ENCODE data around the gene NME7.

The NME7 gene

GRCh38 chr1:169103480-169103893, 264.1 kb downstream of the NME7 start:
- DNase-seq: no peak

DNA sequence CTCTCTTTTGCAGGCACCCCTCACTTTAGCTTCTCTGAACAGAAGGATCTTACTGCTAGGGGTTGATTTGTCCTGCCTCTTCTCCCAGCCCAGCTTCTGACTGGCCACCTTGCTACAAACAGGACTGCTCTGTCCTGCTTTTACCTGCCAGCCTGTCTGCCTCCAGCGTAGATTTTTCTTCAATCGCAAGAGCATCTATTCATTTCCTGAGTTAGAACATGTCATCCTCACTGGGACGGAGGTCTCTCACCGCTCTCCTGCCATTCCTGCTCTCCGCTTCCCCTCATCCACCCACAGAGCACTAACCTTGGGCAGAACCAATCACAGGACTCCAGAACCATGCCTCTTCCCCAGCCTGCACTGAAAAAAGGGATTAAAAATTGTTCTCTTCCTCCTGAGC, 264.6 kb downstream of the NME7 start:
- no peak for DNase-seq

DNA sequence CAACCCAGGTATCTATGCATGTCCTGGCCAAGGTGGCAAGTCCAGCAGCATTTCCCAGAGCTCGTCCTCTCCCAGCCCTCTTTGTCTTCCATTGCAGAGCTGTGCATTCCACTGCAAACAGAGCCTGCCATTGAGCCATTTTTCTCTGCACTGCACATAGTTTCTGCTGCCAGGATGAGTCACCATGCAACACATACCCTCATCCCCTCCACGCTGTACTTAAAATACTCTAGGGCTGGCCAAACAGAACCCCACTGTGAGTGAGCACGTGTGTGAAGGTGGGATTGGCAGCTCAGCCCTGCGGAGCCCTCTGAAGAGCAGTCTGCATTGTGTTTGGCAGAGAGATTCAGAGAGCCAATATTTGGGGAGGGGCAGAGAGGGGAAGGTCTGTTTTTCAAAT, 265.0 kb downstream of the NME7 start:
- DNase-seq: peak; percentile 10

DNA sequence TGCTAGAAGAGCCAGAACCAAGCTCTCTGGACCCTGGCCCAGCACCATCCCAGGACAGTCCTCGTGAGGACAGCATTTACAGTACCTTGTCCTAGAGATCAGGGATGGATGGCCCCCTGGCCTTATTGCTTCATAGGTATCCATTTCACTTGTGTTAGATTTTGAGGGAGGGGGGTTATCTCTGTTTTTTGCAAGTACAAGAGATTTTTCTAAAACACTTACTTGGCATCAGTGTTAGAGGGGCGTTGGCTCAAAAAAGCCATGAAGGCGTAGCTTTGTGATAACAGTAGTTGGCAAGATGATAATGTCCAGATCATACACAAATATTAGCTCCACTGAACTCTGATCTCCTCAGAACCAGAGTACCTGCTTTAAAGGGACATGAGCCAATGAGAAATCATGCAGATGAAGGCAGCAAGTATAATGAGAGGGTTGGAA, 266.9 kb downstream of the NME7 start:
- DNase-seq: no peak

DNA sequence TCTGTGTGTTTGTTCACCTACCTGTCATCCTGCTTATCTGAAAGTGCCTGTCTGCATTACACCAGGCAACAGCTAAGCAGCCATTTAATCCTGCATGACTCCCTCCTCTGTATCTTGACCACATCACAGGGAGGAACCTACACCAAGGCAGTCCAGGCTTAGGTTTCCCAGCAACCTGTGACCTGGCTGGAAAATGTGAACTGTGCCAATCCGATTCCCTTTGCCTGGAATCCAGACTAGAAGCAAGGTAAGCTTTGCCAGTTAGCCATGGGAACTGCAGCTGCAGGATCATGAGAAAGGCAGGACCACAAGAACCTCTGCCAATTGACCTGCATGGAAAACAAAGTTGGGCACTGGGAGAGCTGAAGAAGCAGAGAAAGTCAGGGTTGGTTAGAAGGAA, 267.4 kb downstream of the NME7 start:
- DNase-seq: no peak

DNA sequence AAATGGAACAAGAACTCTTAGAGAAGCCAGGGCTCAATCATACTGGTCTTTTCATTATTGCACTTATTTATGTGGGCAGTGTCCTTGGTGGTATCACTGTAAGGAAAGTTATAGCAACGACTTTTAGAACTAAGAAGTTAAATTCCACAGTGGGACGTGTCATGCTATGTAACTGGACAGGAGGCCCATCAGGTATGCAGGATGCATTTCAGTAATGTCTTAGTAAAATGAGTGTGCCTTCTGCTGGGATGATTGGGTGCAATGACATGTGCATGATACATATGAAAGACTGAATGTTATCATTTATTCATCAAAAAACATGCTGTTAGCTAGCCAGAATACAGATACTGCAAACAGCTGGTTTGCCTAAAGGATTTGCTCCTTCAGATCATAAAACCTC, 268.0 kb downstream of the NME7 start:
- DNase-seq: no peak

- no peak for DNase-seq
Measured at GRCh38 chr1:169098380-169098779, 269.2 kb downstream of the NME7 start.

GRCh38 chr1:169094897-169095569, 272.6 kb downstream of the NME7 start:
- no peak for DNase-seq

GRCh38 chr1:169092399-169092798, 275.2 kb downstream of the NME7 start:
- no peak for DNase-seq

- DNase-seq: no peak
Measured at GRCh38 chr1:169091480-169091941, 276.1 kb downstream of the NME7 start.

DNA sequence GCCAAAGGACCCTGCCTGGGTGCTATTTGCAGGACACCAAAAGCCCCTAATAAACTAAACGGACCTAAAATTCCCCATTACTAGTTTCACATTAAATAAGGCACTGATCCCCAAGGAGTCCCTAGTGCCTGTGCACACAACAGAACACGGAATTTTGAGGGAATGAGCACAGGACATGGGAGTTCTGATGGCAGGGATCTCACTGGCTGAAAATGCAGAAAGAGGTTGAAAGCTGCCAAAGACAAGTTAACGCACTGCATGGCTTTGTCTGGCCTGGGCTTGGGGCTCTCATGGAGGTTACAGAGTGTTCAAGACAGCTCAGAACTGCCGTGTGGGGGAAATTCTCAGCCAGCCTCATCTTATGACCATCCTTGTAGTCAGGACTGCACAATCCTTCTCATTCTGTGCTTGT, 276.7 kb downstream of the NME7 start:
- DNase-seq: no peak

- no peak for DNase-seq
Measured at GRCh38 chr1:169090308-169090899, 277.2 kb downstream of the NME7 start.

DNA sequence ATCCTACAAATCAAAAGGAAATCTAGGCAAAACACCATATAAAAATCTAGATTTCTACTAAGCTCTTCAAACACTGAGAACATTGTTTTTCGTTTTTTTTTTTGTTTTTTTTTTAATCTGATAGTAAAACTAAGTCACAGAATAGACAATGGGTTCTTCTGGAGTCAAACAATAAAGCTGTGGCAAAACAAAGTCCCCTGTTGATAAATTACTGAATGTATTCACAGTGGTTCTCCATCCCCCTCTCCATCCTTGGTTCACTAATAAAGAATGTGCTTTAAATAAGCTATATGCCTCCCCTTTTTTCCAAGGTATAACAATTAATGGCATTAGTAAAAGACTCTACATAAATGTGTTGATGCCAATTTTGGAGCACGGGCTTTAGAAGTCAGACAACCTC, 277.8 kb downstream of the NME7 start:
- DNase-seq: no peak

DNA sequence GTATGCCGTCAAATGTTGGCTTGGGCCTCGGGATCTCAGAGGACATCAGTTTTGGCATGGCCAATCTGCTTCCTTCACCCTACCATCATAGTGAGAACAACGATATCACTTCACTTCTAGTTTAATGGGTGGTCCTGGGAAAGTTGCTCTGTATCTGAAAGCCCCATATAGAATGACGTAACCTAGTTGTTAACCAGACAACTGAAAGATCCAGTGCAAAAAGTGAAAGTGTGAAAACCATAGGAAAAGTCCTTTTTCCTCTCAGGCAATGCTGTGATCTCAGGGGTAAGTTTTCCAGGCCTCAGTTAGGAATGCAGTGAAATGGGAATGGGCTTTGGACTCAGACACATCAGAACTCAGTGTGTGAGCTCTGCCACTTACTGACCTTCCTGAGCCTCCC, 279.7 kb downstream of the NME7 start:
- no peak for DNase-seq

DNA sequence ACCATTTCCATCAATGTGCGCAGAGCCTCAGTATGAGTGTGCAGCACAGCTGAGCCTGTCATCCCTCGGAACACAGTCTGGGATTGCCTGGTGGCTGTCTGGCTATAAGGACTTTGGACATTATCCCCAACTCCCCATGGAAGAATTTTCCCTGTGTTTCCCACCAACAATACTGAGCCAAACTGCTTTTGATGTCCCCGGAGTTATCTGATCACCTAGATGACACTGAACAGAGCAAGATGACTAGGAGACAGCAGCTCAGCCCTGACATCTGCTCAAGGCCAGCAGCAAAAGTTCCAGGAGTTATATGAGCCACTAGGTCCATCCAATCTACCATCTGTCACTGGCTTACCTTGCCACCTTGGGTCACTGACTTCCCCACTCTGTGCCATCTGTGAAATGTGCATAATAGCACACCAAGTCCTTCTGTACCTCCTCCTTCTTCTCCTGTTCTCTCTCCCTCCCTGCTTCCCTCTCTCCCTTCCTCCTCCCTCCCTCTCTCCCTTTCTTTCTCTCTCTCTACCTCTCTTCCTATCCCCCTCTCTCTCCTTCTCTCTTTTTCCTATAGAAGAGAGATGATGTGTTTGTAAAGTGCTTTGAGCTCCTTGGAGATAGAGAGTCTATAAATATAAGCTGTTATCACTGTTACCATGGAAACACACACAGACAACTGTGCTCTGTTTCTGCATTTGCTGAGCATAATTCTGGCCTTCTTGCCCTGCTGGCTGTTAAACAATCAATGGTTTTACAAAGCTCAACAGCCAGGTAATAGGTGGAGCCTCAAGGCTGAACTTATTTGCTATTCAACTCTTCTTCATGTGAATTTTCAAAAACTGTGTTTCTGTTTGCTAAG, 280.8 kb downstream of the NME7 start:
- no peak for DNase-seq

- no peak for DNase-seq
Measured at GRCh38 chr1:169085911-169086310, 281.7 kb downstream of the NME7 start.

All from T1000 (cell line).